GM18909 (cell line): Measurements from ENCODE around the gene RUBCNL.
A peak's percentile ranks its signal among the peaks of the same experiment; 100 is the strongest.
"Not testable (repeated sequence)": the region's sequence is repeated elsewhere in the genome, so short reads cannot be mapped to it uniquely, and the experiment has no call there.

ENCODE experiments used
- ATAC-seq: cut with Tn5 transposase; IDR thresholded peaks from one replicate; pipeline ENCODE4 v1.9.1; 2021; ENCODE audit warnings: mild to moderate bottlenecking; ENCODE audit not compliant: unreplicated experiment, poor library complexity

The RUBCNL gene, protein sequence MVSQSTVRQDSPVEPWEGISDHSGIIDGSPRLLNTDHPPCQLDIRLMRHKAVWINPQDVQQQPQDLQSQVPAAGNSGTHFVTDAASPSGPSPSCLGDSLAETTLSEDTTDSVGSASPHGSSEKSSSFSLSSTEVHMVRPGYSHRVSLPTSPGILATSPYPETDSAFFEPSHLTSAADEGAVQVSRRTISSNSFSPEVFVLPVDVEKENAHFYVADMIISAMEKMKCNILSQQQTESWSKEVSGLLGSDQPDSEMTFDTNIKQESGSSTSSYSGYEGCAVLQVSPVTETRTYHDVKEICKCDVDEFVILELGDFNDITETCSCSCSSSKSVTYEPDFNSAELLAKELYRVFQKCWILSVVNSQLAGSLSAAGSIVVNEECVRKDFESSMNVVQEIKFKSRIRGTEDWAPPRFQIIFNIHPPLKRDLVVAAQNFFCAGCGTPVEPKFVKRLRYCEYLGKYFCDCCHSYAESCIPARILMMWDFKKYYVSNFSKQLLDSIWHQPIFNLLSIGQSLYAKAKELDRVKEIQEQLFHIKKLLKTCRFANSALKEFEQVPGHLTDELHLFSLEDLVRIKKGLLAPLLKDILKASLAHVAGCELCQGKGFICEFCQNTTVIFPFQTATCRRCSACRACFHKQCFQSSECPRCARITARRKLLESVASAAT

GRCh38 chr13:46387064-46387851 lies at the start of gene RUBCNL:
TSS of gene RUBCNL (minus strand) at chr13:46387252. CDS start at chr13:46372475, 14,777 bp downstream.
- ATAC-seq = no peak

DNA sequence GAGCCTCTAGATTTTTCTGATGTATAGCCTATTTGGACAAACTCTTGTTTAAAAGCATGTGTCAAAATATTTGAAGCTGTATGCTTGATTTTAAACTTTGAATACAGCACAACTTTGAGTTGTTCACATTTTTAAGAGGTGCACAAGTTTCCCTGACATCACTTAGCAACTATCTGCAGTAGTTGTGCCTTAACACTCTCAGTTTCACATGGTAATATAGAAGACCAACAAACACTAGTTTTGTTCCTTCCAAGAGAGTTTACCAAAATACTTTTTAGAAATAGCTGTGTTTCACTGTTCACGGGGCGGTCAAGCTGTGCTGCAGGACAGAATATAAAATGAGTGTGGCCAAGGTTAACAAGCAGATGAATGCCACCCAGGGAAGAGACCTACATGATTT lies 42.5 kb upstream of the RUBCNL start:
- ATAC-seq = not testable (repeated sequence)

DNA sequence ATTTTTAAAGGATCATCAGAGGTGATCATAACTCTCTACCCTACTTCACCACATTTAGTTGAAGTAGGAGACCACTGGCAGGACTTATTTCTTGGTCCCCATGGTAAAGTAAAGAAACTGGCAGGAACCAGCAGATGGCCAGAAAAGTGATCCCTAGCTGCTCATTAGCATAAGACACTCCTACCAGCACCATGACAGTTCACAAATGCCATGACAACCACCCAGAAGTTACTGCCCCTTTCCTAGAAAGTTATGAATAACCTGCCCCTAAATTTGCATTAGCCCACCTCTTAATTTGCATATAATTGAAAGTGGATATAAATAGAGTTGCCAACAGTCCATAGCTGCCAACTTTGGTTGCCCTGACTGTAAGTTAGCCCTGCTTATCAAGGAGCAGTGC lies 18.4 kb upstream of the RUBCNL start:
- no peak for ATAC-seq

- ATAC-seq = no peak
Measured at GRCh38 chr13:46404733-46405100, 17.7 kb upstream of the RUBCNL start.

DNA sequence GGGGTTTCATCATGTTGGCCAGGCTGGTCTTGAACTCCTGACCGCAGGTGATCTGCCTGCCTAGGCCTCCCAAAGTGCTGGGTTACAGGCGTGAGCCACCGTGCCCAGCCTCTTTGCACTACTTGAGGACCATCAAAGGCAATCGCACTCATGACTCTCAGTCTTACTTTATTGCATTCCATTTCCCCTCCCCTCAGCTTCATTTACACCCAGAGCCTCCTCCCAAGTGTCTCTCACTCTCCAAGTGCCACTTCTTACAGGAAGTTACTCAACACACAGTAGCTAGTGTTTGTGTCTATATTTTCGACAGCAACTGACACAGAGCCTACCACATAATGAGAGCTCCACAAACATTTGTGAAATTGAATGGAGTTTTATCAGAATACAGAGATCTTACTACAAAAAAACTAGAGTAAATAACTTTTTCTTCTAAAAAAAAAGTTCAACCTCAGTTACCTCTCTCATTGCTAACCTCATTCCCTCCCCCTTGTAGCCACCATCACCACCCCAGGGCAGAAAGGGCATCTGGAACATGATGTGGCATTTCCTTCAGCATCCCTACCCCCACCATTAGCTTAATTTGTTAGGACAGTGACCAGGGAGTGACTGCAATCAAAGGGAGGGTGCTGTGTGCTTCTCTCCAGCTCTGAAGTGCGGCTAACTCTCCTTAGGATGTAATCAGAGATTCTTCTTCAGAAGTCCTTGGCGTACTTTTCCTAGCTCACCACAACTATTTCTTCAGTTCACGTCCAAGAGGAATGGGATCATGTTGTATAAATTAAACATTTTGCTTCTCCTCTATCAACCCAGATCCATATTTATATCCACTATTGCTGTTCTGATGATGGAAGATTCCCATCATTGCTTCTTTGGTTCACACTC lies 17.0 kb upstream of the RUBCNL start:
- no peak for ATAC-seq

GRCh38 chr13:46402178-46402577 lies 15.1 kb upstream of the RUBCNL start:
- ATAC-seq = no peak

GRCh38 chr13:46401432-46401831 lies 14.4 kb upstream of the RUBCNL start:
- ATAC-seq = no peak

DNA sequence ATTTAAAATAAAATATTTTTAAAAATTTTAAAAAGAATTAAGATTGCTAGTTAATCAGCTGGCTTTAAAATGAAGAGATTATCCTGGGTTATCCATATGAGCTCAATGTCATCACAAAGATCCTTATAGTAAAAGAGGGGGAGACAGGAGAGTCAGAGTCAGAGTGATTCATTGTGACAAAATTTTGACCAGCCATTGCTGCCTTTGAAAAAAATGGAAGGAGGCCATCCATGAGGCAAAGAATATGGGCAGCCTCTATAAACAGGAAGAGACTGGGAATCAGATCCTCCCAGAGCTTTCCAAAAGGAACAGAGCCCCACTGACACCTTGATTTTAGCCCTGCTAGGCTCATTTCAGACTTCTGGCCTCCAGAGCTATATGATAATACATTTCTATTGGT lies 9.3 kb upstream of the RUBCNL start:
- no peak for ATAC-seq

DNA sequence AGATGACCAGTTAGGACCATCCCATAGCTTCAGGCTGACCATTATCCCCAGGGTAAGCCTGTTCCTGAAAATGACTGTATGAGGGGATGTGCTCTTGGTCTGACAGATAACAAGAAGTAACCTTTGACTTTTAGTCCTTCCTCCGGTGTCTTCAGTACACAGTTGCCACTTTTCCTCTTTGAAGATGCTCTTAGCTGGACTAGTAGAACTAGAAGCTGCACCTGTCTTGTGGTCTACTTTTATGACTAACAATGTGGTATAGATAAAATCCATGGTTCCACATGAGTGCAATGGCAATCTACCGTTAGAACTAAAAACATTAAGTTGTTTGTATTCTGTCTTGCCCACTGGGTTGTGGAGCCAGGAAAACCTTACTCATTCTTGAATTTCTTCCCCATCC lies 5.9 kb upstream of the RUBCNL start:
- ATAC-seq = peak; percentile 40

DNA sequence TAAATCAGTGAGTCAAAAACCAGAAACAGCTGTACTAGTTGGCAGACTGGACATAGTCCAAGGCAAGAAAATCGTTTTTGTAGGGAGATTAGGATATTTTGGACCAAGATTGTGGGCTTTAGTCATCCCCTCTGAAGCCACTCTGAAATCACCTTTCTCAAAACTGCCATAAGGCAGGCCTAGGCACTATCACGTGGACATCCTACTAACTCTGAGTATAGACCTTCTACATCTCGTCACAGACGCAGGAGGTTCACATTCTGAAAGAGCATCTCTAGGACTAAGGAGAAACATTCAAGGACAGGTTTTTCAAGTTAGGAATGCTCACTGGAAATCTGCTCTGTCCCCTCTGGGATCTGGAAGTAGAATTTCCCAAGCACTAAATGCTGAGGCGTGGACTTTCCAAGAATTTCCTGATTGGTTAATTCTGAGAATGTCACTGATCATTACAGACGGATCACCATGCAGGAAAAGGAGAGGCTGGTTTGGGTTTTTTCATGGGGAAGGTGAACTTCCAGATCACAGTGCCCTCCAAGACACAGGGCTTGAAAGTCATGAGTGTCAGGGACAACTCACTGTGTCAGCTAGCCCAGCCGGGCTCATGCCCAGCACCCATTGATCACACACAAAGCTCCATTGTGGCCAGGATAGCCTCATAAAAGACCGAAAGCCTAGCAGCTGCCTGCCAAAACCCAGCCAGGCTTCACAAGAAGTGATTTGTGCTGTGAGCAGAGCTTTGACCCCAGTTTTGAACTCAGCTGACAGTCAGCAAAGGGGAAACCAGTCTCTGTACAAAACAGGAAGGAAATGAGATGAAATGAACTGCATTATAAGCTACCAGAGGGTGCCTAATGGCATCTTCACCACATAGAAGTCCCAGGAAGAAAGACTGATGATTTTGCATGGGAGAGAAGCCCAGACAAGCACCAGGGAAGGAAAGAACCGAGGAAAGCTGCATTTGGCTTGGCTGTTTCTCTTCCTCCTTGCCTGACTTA lies 2.7 kb upstream of the RUBCNL start:
- peak; percentile 62 for ATAC-seq

- no peak for ATAC-seq
Measured at GRCh38 chr13:46388846-46389245, 1.8 kb upstream of the RUBCNL start.

DNA sequence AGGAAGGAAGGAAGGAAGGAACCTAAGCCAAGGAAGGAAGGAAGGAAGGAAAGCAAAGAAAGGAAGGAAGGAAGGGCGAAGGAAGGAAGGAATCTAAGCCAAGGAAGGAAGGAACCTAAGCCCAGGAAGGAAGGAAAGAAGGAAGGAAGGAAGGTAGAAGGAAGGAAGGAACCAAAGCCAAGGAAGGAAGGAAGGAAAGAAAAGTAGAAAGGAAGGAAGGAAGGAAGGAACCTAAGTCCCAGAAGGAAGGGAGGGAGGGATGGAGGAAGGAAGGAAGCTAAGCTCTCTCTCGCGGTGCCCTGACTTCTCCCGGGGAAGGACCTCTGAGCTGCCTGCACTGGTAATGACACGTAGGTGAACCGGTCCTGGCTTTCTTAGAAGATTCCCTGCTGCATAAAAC lies 1.3 kb upstream of the RUBCNL start:
- no peak for ATAC-seq

DNA sequence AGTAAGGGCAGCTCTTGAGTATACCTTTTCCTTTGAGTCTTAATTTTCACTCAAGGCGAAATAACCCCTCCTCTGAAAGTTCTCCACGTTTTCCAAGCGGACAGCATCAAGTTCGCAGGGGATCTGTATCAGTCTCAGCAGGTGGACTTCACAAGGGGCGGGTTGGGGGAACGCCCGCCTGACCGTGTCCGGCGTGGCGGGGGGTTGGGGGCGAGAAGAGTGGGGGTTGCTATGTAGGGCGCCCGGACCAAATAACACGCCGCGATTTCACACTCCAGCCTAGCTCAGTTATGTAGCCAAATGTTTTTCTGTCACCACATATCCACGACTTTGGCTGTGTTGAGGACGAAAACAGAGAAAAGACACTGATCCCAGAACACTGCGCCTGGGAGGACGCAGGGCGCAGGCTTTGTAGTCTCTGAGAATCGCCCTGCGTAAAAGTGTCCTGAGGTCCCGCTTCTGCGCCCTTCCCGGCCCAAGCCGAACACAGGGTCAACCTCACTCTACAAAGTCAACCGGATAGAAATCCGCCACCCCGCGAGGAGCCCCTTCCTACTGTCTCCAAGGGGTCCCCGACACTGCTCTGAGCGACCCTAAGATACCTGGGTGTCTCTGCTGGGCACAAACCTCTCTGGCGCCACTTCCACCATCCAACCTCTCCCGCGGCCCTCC lies 524 bp downstream of the RUBCNL start:
- no peak for ATAC-seq

DNA sequence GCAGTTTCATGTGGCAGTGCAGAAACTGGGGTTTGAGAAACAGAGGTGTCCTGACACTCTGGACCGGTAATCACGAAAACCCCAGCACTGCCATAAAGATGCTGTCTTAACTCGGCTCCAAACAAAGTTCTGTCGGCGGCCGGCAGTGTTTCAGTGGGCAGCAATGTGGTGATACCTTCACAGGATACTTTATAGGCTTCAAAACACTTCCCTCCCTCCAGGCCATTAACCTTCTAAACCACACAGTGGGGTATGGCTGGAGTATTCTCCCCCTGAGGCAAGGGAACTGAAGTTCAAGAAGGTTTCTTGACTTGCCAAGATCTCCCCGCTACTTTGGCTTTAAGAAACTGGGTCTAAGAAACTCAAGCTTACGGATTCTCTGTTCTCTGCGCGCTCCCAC lies 1.1 kb downstream of the RUBCNL start:
- ATAC-seq = no peak

DNA sequence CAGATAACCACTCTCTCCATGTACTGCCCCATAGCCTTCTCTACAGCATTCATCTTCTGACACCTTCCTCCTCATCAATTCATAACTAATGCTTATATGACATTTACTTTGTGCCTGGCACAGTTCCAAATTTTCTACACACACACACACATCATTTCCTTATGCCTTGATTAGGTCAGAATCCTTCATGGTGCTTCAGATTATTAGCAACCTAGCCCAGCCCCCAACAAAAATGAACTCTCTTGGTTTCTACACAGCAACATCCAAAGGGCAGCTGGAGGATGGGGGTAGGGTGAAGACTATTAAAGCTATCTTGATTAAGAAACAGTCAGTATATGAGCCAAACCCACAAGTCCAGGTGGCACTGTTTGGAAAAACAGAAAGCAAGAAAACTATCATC lies 3.7 kb downstream of the RUBCNL start:
- ATAC-seq = no peak

DNA sequence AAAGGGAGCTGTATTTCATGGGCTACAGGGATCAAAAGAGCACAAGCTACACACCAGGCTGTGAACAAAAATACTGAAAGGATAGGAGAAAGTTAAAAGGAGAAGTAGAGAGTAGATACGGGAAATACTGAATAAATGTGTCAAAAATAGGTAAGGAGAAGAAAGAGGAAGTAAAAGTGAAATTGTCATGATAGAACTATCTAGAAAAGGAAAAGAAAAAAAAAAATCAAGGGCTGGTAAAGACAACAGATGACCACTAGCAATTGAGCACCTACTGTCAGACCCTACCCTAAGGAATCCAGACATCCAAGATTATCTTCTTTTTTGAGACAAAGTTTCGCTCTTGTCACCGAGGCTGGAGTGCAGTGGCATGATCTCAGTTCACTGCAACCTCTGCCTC lies 4.8 kb downstream of the RUBCNL start:
- peak; percentile 40 for ATAC-seq

- no peak for ATAC-seq
Measured at GRCh38 chr13:46380242-46380641, 6.8 kb downstream of the RUBCNL start.

- no peak for ATAC-seq
Measured at GRCh38 chr13:46379611-46380010, 7.4 kb downstream of the RUBCNL start.
